ENCODE data around the gene AP4S1.
A peak's percentile ranks its signal among the peaks of the same experiment; 100 is the strongest.
"Not testable (repeated sequence)": the region's sequence is repeated elsewhere in the genome, so short reads cannot be mapped to it uniquely, and the experiment has no call there.

Gene AP4S1

DNA sequence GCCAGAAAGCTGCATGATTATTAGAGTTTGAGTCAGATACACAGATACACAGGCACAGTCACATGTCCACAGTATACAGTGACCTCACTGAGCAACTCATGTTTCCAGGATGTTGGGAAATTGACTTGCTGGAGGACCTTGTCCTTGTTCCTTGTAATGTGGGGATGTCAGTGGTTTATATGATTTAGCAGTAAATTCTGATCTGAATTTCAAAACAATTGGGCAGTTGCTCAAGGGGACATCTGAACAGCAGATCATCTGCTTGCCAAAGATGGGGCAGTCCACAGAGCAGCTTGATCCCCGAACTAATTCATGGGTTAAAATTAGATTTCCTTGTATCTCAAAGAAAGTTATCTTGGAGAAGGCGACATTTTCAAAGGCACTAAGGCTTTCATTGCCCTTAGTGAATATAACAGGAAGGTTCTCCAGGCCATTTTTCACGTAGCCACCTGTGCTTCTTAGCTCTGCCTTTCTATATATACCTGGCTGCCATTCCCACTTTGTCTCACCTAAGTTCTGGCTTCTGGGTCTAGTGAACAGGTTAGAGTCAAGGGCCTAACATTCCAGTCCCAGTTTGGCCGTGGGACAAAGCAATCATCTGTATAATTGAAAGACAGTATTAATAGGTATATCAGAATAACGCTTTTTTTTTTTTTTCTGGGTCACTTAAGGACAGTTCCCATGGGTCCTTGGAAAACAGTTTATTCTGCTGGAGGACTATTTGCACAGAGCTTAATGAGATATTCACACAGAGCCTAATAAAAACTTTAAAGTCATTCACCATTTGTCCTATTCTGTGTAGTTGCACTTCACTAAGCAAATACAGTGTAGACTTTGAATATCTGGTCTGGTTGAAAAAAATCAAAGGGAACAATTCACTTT lies 65.7 kb downstream of the AP4S1 start:
- no peak overlapping the region for H3K4me3 ChIP-seq (ENCODE audit: insufficient read depth in 1 of 2, low read depth in 1 of 2, low read length in 2 of 2)
- H2BK15ac ChIP-seq (ENCODE audit: low read depth, poor library complexity, severe bottlenecking), result peak overlapping the region; percentile 83
- peaks cover 0 to 6% of the 10 kb centered on the region in 2 experiments for H3K36me3 ChIP-seq (ENCODE audit: control insufficient read depth in 1 of 2, insufficient read depth in 2 of 2, low read depth in 1 of 2, low read length in 2 of 2)
- no peaks in the 10 kb centered on the region for H3K79me1 ChIP-seq (replicated peaks; ENCODE audit: low read length, poor library complexity, severe bottlenecking)
- no peak overlapping the region for H3K4me2 ChIP-seq (ENCODE audit: low read length, poor library complexity, severe bottlenecking)
- H2AFZ ChIP-seq (ENCODE audit: low read depth, low read length), result no peak overlapping the region
- no peaks in the 10 kb centered on the region for H3K9me3 ChIP-seq (ENCODE audit: control insufficient read depth, low read length)
- H3K4ac ChIP-seq (ENCODE audit: low read depth in 1 of 2, low read length in 2 of 2), result peak overlapping the region in 1 of 2 experiments; percentile 29
- peak overlapping the region in 1 of 2 experiments; percentile 84 for H2BK12ac ChIP-seq (ENCODE audit: low read length in 2 of 2)
- WGBS, result 90% methylated on average over 4 of the region's 5 CpGs
- no peaks in the 10 kb centered on the region for H3K4me1 ChIP-seq (ENCODE audit: control insufficient read depth, insufficient read depth, low read depth, low read length)
- H4K8ac ChIP-seq (ENCODE audit: low read length), result peak overlapping the region; percentile 60
- no peak overlapping the region for H3K23ac ChIP-seq (ENCODE audit: low read length in 2 of 2)
- peak overlapping the region; percentile 88 for H3K9ac ChIP-seq (ENCODE audit: low read length)
- H3K18ac ChIP-seq (ENCODE audit: low read depth in 1 of 2, low read length in 2 of 2), result peak overlapping the region in 1 of 2 experiments; percentile 96
- peak; percentile 99 for DNase-seq
- no peak overlapping the region for H2AK5ac ChIP-seq (ENCODE audit: low read length, severe bottlenecking)
- H3K14ac ChIP-seq (ENCODE audit: low read length in 2 of 2), result no peak overlapping the region
- no peak overlapping the region for H2BK5ac ChIP-seq (ENCODE audit: low read depth, low read length, poor library complexity, severe bottlenecking)
- H3K27ac ChIP-seq (ENCODE audit: low read length, poor library complexity, severe bottlenecking), result no peak overlapping the region
- H2BK120ac ChIP-seq (ENCODE audit: low read depth, low read length), result peak overlapping the region; percentile 61
- H3K27me3 ChIP-seq (ENCODE audit: control insufficient read depth in 1 of 2, insufficient read depth in 1 of 2, low read length in 2 of 2), result no peaks in the 10 kb centered on the region
- H4K91ac ChIP-seq (ENCODE audit: low read length), result no peak overlapping the region

- no peak overlapping the region for H2AFZ ChIP-seq (ENCODE audit: low read depth, low read length)
- H3K27me3 ChIP-seq (ENCODE audit: control insufficient read depth in 1 of 2, insufficient read depth in 1 of 2, low read length in 2 of 2), result no peaks in the 10 kb centered on the region
- H4K91ac ChIP-seq (ENCODE audit: low read length), result no peak overlapping the region
- no peak overlapping the region for H3K4me2 ChIP-seq (ENCODE audit: low read length, poor library complexity, severe bottlenecking)
- H3K79me1 ChIP-seq (replicated peaks; ENCODE audit: low read length, poor library complexity, severe bottlenecking), result no peaks in the 10 kb centered on the region
- H3K36me3 ChIP-seq (ENCODE audit: control insufficient read depth in 1 of 2, insufficient read depth in 2 of 2, low read depth in 1 of 2, low read length in 2 of 2), result peaks cover 3 to 16% of the 10 kb centered on the region in 2 experiments
- WGBS, result 100% methylated on average over 2 of the region's 2 CpGs
- H3K23ac ChIP-seq (ENCODE audit: low read length in 2 of 2), result no peak overlapping the region
- no peaks in the 10 kb centered on the region for H3K4me1 ChIP-seq (ENCODE audit: control insufficient read depth, insufficient read depth, low read depth, low read length)
- no peak overlapping the region for H3K27ac ChIP-seq (ENCODE audit: low read length, poor library complexity, severe bottlenecking)
- no peak overlapping the region for H2BK15ac ChIP-seq (ENCODE audit: low read depth, poor library complexity, severe bottlenecking)
- DNase-seq, result no peak
- no peak overlapping the region for H3K4ac ChIP-seq (ENCODE audit: low read depth in 1 of 2, low read length in 2 of 2)
- no peak overlapping the region for H3K18ac ChIP-seq (ENCODE audit: low read depth in 1 of 2, low read length in 2 of 2)
- no peak overlapping the region for H2AK5ac ChIP-seq (ENCODE audit: low read length, severe bottlenecking)
- no peak overlapping the region for H2BK5ac ChIP-seq (ENCODE audit: low read depth, low read length, poor library complexity, severe bottlenecking)
- no peak overlapping the region for H2BK120ac ChIP-seq (ENCODE audit: low read depth, low read length)
- no peak overlapping the region for H4K8ac ChIP-seq (ENCODE audit: low read length)
- H3K9ac ChIP-seq (ENCODE audit: low read length), result no peak overlapping the region
- H3K14ac ChIP-seq (ENCODE audit: low read length in 2 of 2), result no peak overlapping the region
- no peak overlapping the region for H3K4me3 ChIP-seq (ENCODE audit: insufficient read depth in 1 of 2, low read depth in 1 of 2, low read length in 2 of 2)
- H3K9me3 ChIP-seq (ENCODE audit: control insufficient read depth, low read length), result no peaks in the 10 kb centered on the region
- H2BK12ac ChIP-seq (ENCODE audit: low read length in 2 of 2), result no peak overlapping the region
These were observed 66.8 kb downstream of the AP4S1 start for GRCh38 chr14:31092160-31092708.

GRCh38 chr14:31093884-31094839 lies 68.7 kb downstream of the AP4S1 start:
- H2BK120ac ChIP-seq (ENCODE audit: low read depth, low read length); H4K91ac ChIP-seq (ENCODE audit: low read length); H3K4me2 ChIP-seq (ENCODE audit: low read length, poor library complexity, severe bottlenecking); H3K18ac ChIP-seq (ENCODE audit: low read depth in 1 of 2, low read length in 2 of 2); H3K4me1 ChIP-seq (ENCODE audit: control insufficient read depth, insufficient read depth, low read depth, low read length); H2BK5ac ChIP-seq (ENCODE audit: low read depth, low read length, poor library complexity, severe bottlenecking); H3K23ac ChIP-seq (ENCODE audit: low read length in 2 of 2); H2BK15ac ChIP-seq (ENCODE audit: low read depth, poor library complexity, severe bottlenecking); DNase-seq; H3K79me1 ChIP-seq (replicated peaks; ENCODE audit: low read length, poor library complexity, severe bottlenecking); H3K27me3 ChIP-seq (ENCODE audit: control insufficient read depth in 1 of 2, insufficient read depth in 1 of 2, low read length in 2 of 2); H4K8ac ChIP-seq (ENCODE audit: low read length); H3K4ac ChIP-seq (ENCODE audit: low read depth in 1 of 2, low read length in 2 of 2); H2AFZ ChIP-seq (ENCODE audit: low read depth, low read length); H3K14ac ChIP-seq (ENCODE audit: low read length in 2 of 2); H3K9ac ChIP-seq (ENCODE audit: low read length); H3K27ac ChIP-seq (ENCODE audit: low read length, poor library complexity, severe bottlenecking); H2BK12ac ChIP-seq (ENCODE audit: low read length in 2 of 2); H3K9me3 ChIP-seq (ENCODE audit: control insufficient read depth, low read length); H3K4me3 ChIP-seq (ENCODE audit: insufficient read depth in 1 of 2, low read depth in 1 of 2, low read length in 2 of 2); H2AK5ac ChIP-seq (ENCODE audit: low read length, severe bottlenecking): not testable (repeated sequence)
- H3K36me3 ChIP-seq (ENCODE audit: control insufficient read depth in 1 of 2, insufficient read depth in 2 of 2, low read depth in 1 of 2, low read length in 2 of 2), result peaks cover 10 to 34% of the 10 kb centered on the region in 2 experiments
- WGBS, result 97% methylated on average over 10 of the region's 10 CpGs

All from mesenchymal stem cell (in vitro differentiated cells and primary cell).